Measurements from ENCODE around the gene ARHGAP28. TPM values are rescaled to one million over a fixed set of nuclear protein-coding genes. Genes with fewer than 3 reads are reported as not detected.

ARHGAP28 gene
- total RNA-seq, 6 donors from 2014 or later, result 4.1 to 18.9 (median 11.3) TPM

GRCh38 chr18:6877288-6877687 is 147.8 kb downstream of the ARHGAP28 start:
- whole genome bisulfite sequencing, 2 donors, result 86 to 94% methylated on average over 14 of the region's 14 CpGs
- no peak overlapping the region for H3K27ac ChIP-seq
- ATAC-seq (ENCODE audit: low FRiP score in 2 of 2) (no peak), DNase-seq (peak in 1 of 2 donors; percentile 22)
- H3K36me3 ChIP-seq, result peaks cover 0 to 5% (median 0%) of the 10 kb centered on the region in 4 donors
- no peak for TF ChIP-seq EP300 (IDR thresholded peaks at IDR 0.05)
- TF ChIP-seq, protein P1, sequence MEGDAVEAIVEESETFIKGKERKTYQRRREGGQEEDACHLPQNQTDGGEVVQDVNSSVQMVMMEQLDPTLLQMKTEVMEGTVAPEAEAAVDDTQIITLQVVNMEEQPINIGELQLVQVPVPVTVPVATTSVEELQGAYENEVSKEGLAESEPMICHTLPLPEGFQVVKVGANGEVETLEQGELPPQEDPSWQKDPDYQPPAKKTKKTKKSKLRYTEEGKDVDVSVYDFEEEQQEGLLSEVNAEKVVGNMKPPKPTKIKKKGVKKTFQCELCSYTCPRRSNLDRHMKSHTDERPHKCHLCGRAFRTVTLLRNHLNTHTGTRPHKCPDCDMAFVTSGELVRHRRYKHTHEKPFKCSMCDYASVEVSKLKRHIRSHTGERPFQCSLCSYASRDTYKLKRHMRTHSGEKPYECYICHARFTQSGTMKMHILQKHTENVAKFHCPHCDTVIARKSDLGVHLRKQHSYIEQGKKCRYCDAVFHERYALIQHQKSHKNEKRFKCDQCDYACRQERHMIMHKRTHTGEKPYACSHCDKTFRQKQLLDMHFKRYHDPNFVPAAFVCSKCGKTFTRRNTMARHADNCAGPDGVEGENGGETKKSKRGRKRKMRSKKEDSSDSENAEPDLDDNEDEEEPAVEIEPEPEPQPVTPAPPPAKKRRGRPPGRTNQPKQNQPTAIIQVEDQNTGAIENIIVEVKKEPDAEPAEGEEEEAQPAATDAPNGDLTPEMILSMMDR (IDR thresholded peaks at IDR 0.05), result no peak
- no peak for TF ChIP-seq POLR2A (IDR thresholded peaks at IDR 0.05)
- no peak for TF ChIP-seq POLR2AphosphoS5 (IDR thresholded peaks at IDR 0.05)
- H3K4me3 ChIP-seq, result no peak overlapping the region
- H3K27me3 ChIP-seq, result no peaks in the 10 kb centered on the region
- no peaks in the 10 kb centered on the region for H3K4me1 ChIP-seq
- no peaks in the 10 kb centered on the region for H3K9me3 ChIP-seq

DNA sequence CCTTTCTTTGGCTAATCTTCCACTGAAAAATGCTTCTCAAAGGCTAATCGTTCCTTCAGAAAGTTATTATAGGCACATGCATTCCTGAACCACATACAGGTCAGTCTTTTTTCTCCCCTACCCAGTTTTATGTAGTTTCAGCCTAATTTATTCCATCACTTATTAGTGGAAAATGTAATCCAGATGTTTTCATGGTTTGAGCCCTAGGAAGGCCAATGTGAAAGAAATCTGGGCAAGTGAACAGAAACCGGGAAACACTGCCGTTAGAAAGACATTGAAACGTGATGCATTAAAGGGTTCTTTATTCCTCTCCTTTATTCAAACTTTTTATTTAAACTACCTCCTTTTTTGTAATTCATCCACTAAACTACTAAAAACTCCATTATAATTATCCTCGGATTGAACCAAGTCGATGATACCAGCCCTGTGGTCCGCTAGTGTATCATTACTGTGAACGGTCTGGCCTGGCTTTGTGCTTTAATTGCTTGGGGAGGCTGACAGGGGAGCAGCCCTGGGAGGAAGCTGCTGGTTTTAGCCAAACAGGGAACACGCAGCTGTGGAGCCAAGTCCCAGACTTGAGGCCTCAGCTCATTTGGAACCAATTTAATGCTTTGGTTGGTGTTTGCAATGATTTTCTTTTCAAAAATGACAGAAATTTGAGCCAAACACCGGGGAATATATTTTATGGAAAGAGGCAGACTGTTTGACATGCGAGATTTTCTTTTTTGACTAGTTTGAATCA is 149.2 kb downstream of the ARHGAP28 start:
- 84 to 88% methylated on average over 11 of the region's 11 CpGs for WGBS, 2 donors
- no peak overlapping the region for H3K4me3 ChIP-seq
- TF ChIP-seq POLR2AphosphoS5 (IDR thresholded peaks at IDR 0.05) (no peak), POLR2A (IDR thresholded peaks at IDR 0.05) (no peak), EP300 (IDR thresholded peaks at IDR 0.05) (no peak)
- TF ChIP-seq, protein P1 (IDR thresholded peaks at IDR 0.05), result no peak
- H3K27ac ChIP-seq, result no peak overlapping the region
- no peak for DNase-seq
- H3K9me3 ChIP-seq, result no peaks in the 10 kb centered on the region
- H3K4me1 ChIP-seq, result no peaks in the 10 kb centered on the region
- H3K36me3 ChIP-seq, result peaks cover 0 to 3% (median 0%) of the 10 kb centered on the region in 4 donors
- H3K27me3 ChIP-seq, result no peaks in the 10 kb centered on the region
- peak in 1 of 2 donors; percentile 65 for ATAC-seq (ENCODE audit: low FRiP score in 2 of 2)

- Histone ChIP-seq H3K36me3 (no peaks in the 10 kb centered on the region), H3K27me3 (no peaks in the 10 kb centered on the region), H3K4me1 (no peaks in the 10 kb centered on the region), H3K9me3 (no peaks in the 10 kb centered on the region), H3K4me3 (no peak overlapping the region), H3K27ac (no peak overlapping the region)
- no peak for TF ChIP-seq EP300 (IDR thresholded peaks at IDR 0.05)
- no peak for TF ChIP-seq POLR2A (IDR thresholded peaks at IDR 0.05)
- no peak for TF ChIP-seq POLR2AphosphoS5 (IDR thresholded peaks at IDR 0.05)
- TF ChIP-seq, protein P1 (IDR thresholded peaks at IDR 0.05), result no peak
- no peak for ATAC-seq (ENCODE audit: low FRiP score in 2 of 2)
- DNase-seq, result no peak
- 78 to 80% methylated on average over 14 of the region's 14 CpGs for WGBS, 2 donors
Measured at GRCh38 chr18:6879508-6880195, 150.1 kb downstream of the ARHGAP28 start.

GRCh38 chr18:6881034-6881820 is 151.7 kb downstream of the ARHGAP28 start:
- no peak for DNase-seq
- Histone ChIP-seq H3K36me3 (no peaks in the 10 kb centered on the region), H3K4me1 (no peaks in the 10 kb centered on the region), H3K27ac (no peak overlapping the region), H3K27me3 (no peaks in the 10 kb centered on the region), H3K9me3 (no peaks in the 10 kb centered on the region), H3K4me3 (no peak overlapping the region)
- ATAC-seq (ENCODE audit: low FRiP score in 2 of 2), result peak in 1 of 2 donors; percentile 79
- 51 to 76% methylated on average over 6 of the region's 6 CpGs for WGBS, 2 donors
- TF ChIP-seq POLR2AphosphoS5 (IDR thresholded peaks at IDR 0.05), result peak in 1 of 2 donors; percentile 20
- TF ChIP-seq, protein P1 (IDR thresholded peaks at IDR 0.05), result no peak

All from upper lobe of left lung (tissue), 6 donors.